HEK293 (cell line): ENCODE measurements around the gene RER1.
A peak's percentile ranks its signal among the peaks of the same experiment; 100 is the strongest.

Experiments
- CTCF ChIA-PET: fragments of 350-600 bp; formaldehyde crosslinking; extraction: SDS; loops from one replicate; lab custom pipeline; 2021; ENCODE audit warnings: antibody characterized with exemption; lab: Yijun Ruan, JAX
- POLR2A ChIA-PET: fragments of 300-600 bp; formaldehyde crosslinking; extraction: SDS; loops from one replicate; lab custom pipeline; 2020; ENCODE audit warnings: antibody characterized with exemption, inconsistent platforms; lab: Yijun Ruan, JAX
- H3K27ac ChIP-seq: fragments of 200-500 bp; sonication (Bioruptor generic); 2 replicates; pipeline ENCODE4 v1.5.1; 2014; ENCODE audit warnings: low read depth, low read length, control low read depth, inconsistent platforms; ENCODE audit errors: extremely low read depth
- H3K36me3 ChIP-seq, 2 experiments: fragments of 200-500 bp in 1 of 2; sonication (Bioruptor generic) in 1 of 2; 1 replicate in 1 of 2; 2 replicates in 1 of 2; pipeline ENCODE4 v1.5.1; 2014 to 2017; ENCODE audit warnings: inconsistent platforms in 2 of 2, low read length in 2 of 2; ENCODE audit not compliant: control insufficient read depth in 2 of 2, insufficient read depth in 1 of 2
- H3K4me1 ChIP-seq: fragments of 200-500 bp; sonication (Bioruptor generic); 2 replicates; pipeline ENCODE4 v1.5.1; 2014; ENCODE audit warnings: mild to moderate bottlenecking, low read length, inconsistent platforms; ENCODE audit not compliant: control insufficient read depth, insufficient read depth
- H3K4me3 ChIP-seq: 2 replicates; pipeline ENCODE4 v1.5.1; 2011; ENCODE audit warnings: low read depth, mild to moderate bottlenecking, control low read depth, low read length, moderate library complexity
- H3K9me3 ChIP-seq: fragments of 200-500 bp; sonication (Bioruptor generic); 2 replicates; pipeline ENCODE4 v1.5.1; 2014; ENCODE audit warnings: low read depth, low read length, inconsistent platforms; ENCODE audit not compliant: control insufficient read depth, insufficient read depth
- CTCF ChIP-seq: fragments of 450-650 bp; formaldehyde crosslinking; IDR thresholded peaks from 2 replicates; pipeline ENCODE4 v1.5.1; 2016; ENCODE audit warnings: missing biosample characterization, missing genetic modification characterization
- EGR2 ChIP-seq: fragments of 450-650 bp; formaldehyde crosslinking; IDR thresholded peaks from 2 replicates; pipeline ENCODE4 v1.5.1; 2016; ENCODE audit warnings: low read depth, missing biosample characterization, missing genetic modification characterization
- HIC1 ChIP-seq: fragments of 450-650 bp; formaldehyde crosslinking; IDR thresholded peaks from 2 replicates; pipeline ENCODE4 v1.5.1; 2016; ENCODE audit warnings: missing biosample characterization, missing genetic modification characterization
- KLF1 ChIP-seq: fragments of 450-650 bp; formaldehyde crosslinking; IDR thresholded peaks from 2 replicates; pipeline ENCODE4 v1.5.1; 2016; ENCODE audit warnings: missing biosample characterization, missing genetic modification characterization
- KLF9 ChIP-seq: fragments of 450-650 bp; formaldehyde crosslinking; IDR thresholded peaks from 2 replicates; pipeline ENCODE4 v1.5.1; 2016; ENCODE audit warnings: missing biosample characterization, missing genetic modification characterization, low read depth
- ZBTB48 ChIP-seq: fragments of 450-650 bp; formaldehyde crosslinking; IDR thresholded peaks from 2 replicates; pipeline ENCODE4 v1.5.1; 2016; ENCODE audit warnings: missing biosample characterization, missing genetic modification characterization
- ZFHX2 ChIP-seq: fragments of 450-650 bp; formaldehyde crosslinking; conservative IDR thresholded peaks from 2 replicates; pipeline ENCODE4 v1.5.1; 2016; ENCODE audit warnings: missing biosample characterization, missing genetic modification characterization
- ZIC2 ChIP-seq: fragments of 450-650 bp; formaldehyde crosslinking; IDR thresholded peaks from 2 replicates; pipeline ENCODE4 v1.5.1; 2016; ENCODE audit warnings: missing biosample characterization, missing genetic modification characterization
- ZNF132 ChIP-seq: fragments of 450-650 bp; formaldehyde crosslinking; IDR thresholded peaks from 2 replicates; pipeline ENCODE4 v1.5.1; 2017; ENCODE audit warnings: missing biosample characterization, missing genetic modification characterization, borderline replicate concordance
- ZNF223 ChIP-seq: fragments of 450-650 bp; formaldehyde crosslinking; IDR thresholded peaks from 2 replicates; pipeline ENCODE4 v1.5.1; 2016; ENCODE audit warnings: missing biosample characterization, missing genetic modification characterization
- ZNF248 ChIP-seq: fragments of 450-650 bp; formaldehyde crosslinking; IDR thresholded peaks from 2 replicates; pipeline ENCODE4 v1.5.1; 2017; ENCODE audit warnings: missing biosample characterization, missing genetic modification characterization
- ZNF366 ChIP-seq: fragments of 450-650 bp; formaldehyde crosslinking; conservative IDR thresholded peaks from 2 replicates; pipeline ENCODE4 v1.5.1; 2016; ENCODE audit warnings: missing biosample characterization, missing genetic modification characterization
- ZNF600 ChIP-seq: fragments of 450-650 bp; formaldehyde crosslinking; IDR thresholded peaks from 2 replicates; pipeline ENCODE4 v1.5.1; 2016; ENCODE audit warnings: missing biosample characterization, missing genetic modification characterization
- ZNF626 ChIP-seq: fragments of 450-650 bp; sonication (Bioruptor Pico); formaldehyde crosslinking; IDR thresholded peaks from 2 replicates; pipeline ENCODE4 v1.5.1; 2018; ENCODE audit warnings: missing biosample characterization, missing genetic modification characterization, inconsistent platforms
- ZNF660 ChIP-seq: fragments of 450-650 bp; IDR thresholded peaks from 2 replicates; pipeline ENCODE4 v1.5.1; 2018; ENCODE audit warnings: missing biosample characterization, mild to moderate bottlenecking, missing genetic modification characterization
- TF ChIP-seq, protein P1 (sequence below): fragments of 450-650 bp; formaldehyde crosslinking; IDR thresholded peaks from 2 replicates; pipeline ENCODE4 v1.5.1; 2017; ENCODE audit warnings: missing biosample characterization, missing genetic modification characterization
- TF ChIP-seq, protein P2 (sequence below): fragments of 450-650 bp; formaldehyde crosslinking; optimal IDR thresholded peaks from 2 replicates; pipeline ENCODE3; 2016; ENCODE audit warnings: missing biosample characterization, mild to moderate bottlenecking, missing genetic modification characterization

RER1 gene

DNA sequence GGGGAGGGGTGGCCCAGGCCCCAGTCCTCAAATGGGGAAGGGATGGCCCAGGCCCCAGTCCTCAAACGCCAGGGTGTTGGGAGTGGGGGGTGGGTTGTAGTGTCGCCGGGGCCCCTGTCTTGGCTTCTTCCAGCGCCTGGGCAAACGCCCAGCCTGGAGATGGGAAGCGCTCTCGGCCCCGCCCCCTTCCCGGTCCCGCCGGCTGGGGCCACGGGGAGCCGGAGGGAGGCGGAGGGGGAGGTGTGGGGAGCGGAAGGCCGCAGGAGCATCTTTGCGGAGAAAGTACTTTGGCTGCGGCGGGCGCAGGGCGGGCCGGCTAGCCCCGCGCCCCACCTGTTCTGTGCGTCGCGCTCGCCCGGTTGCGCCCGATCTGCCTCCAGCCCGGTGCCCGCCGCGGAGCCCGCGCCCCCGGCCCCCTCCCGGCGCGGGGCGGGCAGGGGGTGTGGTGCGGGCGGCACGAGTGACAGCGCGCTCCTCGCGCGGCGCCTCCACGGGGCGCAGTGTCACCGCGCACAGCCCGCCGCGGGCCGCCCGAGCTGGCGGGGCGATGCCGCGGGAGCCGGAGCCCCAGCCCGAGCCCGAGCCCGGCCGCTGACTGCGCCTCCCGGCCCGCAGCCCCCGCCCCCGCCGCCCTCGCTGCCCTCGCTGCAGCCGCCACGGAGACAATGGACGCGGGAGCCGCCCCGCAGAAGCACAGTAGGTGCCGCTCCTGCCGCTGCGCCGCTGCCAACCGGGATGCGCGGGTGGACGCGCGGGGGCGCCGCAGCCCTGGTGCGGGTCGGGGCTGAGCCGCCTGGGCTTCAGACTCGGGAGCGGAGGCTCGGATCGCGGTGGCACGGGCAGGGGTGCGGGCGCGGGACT, 51.9 kb downstream of the RER1 start:
- ChIA-PET CTCF (interaction anchor here (1.0 kb wide), 2 partner anchors 91 to 335 kb away, joined by 3 to 4 read pairs; no protein-coding TSS in a partner anchor), POLR2A (no interaction called here)
- TF ChIP-seq ZNF626 (no peak), ZIC2 (tag by site-specific recombination) (0 out of 2 replicates have a peak, but pooled peaks have one; percentile 19), ZNF600 (tag by site-specific recombination) (no peak), ZNF366 (tag by site-specific recombination) (no peak), ZNF660 (0 out of 2 replicates have a peak, but pooled peaks have one; percentile 26), CTCF (tag by site-specific recombination) (peak; percentile 51; the same call in 1 of the 2 replicates), ZNF223 (tag by site-specific recombination) (0 out of 2 replicates have a peak, but pooled peaks have one; percentile 40), KLF9 (peak; percentile 61; the same call in 1 of the 2 replicates), ZFHX2 (tag by site-specific recombination) (peak; percentile 81)
- TF ChIP-seq, protein P1, sequence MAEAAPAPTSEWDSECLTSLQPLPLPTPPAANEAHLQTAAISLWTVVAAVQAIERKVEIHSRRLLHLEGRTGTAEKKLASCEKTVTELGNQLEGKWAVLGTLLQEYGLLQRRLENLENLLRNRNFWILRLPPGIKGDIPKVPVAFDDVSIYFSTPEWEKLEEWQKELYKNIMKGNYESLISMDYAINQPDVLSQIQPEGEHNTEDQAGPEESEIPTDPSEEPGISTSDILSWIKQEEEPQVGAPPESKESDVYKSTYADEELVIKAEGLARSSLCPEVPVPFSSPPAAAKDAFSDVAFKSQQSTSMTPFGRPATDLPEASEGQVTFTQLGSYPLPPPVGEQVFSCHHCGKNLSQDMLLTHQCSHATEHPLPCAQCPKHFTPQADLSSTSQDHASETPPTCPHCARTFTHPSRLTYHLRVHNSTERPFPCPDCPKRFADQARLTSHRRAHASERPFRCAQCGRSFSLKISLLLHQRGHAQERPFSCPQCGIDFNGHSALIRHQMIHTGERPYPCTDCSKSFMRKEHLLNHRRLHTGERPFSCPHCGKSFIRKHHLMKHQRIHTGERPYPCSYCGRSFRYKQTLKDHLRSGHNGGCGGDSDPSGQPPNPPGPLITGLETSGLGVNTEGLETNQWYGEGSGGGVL (tag by site-specific recombination), result peak; percentile 23; the same call in 1 of the 2 replicates
- TF ChIP-seq, protein P2, sequence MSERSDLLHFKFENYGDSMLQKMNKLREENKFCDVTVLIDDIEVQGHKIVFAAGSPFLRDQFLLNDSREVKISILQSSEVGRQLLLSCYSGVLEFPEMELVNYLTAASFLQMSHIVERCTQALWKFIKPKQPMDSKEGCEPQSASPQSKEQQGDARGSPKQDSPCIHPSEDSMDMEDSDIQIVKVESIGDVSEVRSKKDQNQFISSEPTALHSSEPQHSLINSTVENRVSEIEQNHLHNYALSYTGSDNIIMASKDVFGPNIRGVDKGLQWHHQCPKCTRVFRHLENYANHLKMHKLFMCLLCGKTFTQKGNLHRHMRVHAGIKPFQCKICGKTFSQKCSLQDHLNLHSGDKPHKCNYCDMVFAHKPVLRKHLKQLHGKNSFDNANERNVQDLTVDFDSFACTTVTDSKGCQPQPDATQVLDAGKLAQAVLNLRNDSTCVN (tag by site-specific recombination), result peak; percentile 30
- H3K4me1 ChIP-seq, result no peaks in the 10 kb centered on the region
- no peaks in the 10 kb centered on the region for H3K9me3 ChIP-seq
- H3K4me3 ChIP-seq, result no peak overlapping the region
- no peak overlapping the region for H3K27ac ChIP-seq
- H3K36me3 ChIP-seq, result no peaks in the 10 kb centered on the region

DNA sequence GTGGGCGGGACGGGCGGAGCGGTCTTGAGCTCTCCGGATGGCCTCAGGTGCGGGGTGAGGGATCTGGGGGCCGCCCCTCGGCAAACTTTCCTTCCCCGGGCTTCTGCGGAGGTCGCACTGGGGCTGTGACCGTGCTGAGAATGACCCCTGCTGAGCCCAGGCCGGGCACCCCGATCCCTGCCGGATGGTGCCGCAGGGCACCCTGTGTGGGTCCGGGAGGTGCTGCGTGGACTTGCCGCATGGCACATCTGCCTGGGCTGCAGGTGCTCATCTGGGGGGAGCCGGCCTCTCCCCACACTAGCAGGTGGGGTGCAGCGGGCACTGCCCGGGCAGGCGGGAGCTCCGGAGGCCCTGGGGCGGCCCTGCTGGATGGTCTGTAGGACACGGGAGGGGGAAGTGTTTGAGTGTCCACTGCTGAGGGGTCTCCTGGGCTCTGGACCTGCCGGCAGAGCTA, 52.5 kb downstream of the RER1 start:
- H3K4me1 ChIP-seq, result no peaks in the 10 kb centered on the region
- POLR2A ChIA-PET, result no interaction called here
- peak; percentile 40 for TF ChIP-seq KLF1 (tag by site-specific recombination)
- TF ChIP-seq ZFHX2 (tag by site-specific recombination), result peak; percentile 4; the same call in 1 of the 2 replicates
- TF ChIP-seq ZNF248 (tag by site-specific recombination), result no peak
- TF ChIP-seq, protein P2 (tag by site-specific recombination), result peak; percentile 14
- peak; percentile 42; the same call in 1 of the 2 replicates for TF ChIP-seq HIC1 (tag by site-specific recombination)
- no peak for TF ChIP-seq ZNF132
- peak; percentile 29; the same call in 1 of the 2 replicates for TF ChIP-seq EGR2 (tag by site-specific recombination)
- TF ChIP-seq ZBTB48 (tag by site-specific recombination), result 0 out of 2 replicates have a peak, but pooled peaks have one; percentile 18
- TF ChIP-seq, all 188 proteins: peak for 6
- no peak overlapping the region for H3K27ac ChIP-seq
- H3K36me3 ChIP-seq, result no peaks in the 10 kb centered on the region
- H3K9me3 ChIP-seq, result no peaks in the 10 kb centered on the region
- H3K4me3 ChIP-seq, result no peak overlapping the region
- CTCF ChIA-PET, result interaction anchor here (1.0 kb wide), 1 partner anchor 90 kb away, joined by 3 read pairs; no protein-coding TSS in a partner anchor
